Sigmoid colon (tissue), 4 donors: ENCODE measurements around the gene CTXN1.

Experiments
- POLR2A ChIP-seq, 2 donors: fragments of 450-650 bp; IDR thresholded peaks; one replicate each; pipeline ENCODE4 v1.6.1; 2016; ENCODE audit warnings: antibody characterized with exemption in 2 of 2, mild to moderate bottlenecking in 2 of 2, moderate library complexity in 2 of 2
- POLR2AphosphoS5 ChIP-seq, 4 donors: sonication (generic); formaldehyde crosslinking; IDR thresholded peaks; one replicate each; pipeline ENCODE4 v1.6.1; 2017; ENCODE audit warnings: antibody characterized with exemption in 4 of 4
- TF ChIP-seq, protein P1 (sequence below), 4 experiments: fragments of 450-650 bp in 3 of 4; fragments of 200-600 bp in 1 of 4; IDR thresholded peaks; one replicate each; pipeline ENCODE4 v1.5.1; 2016 to 2019; ENCODE audit warnings: antibody characterized with exemption in 4 of 4, mild to moderate bottlenecking in 3 of 4, moderate library complexity in 2 of 4

DNA sequence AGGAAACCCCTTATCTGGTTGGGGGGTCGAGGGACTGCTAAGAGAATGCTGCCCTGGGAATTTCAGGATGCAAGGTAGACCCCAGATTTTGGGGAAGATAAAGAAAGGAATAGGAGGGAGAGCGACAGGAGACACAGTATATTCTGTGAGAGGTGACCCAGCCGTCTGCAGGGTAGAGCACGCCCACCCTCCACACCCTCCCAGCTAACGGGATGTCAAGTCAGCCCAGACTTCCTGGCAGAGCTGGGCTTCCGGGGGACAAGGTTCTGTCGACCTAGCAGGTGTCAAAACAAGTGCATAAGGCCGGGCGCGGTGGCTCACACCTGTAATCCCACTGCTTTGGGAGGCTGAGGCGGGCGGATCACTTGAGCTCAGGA, 51.0 kb downstream of the CTXN1 start:
- TF ChIP-seq, protein P1, sequence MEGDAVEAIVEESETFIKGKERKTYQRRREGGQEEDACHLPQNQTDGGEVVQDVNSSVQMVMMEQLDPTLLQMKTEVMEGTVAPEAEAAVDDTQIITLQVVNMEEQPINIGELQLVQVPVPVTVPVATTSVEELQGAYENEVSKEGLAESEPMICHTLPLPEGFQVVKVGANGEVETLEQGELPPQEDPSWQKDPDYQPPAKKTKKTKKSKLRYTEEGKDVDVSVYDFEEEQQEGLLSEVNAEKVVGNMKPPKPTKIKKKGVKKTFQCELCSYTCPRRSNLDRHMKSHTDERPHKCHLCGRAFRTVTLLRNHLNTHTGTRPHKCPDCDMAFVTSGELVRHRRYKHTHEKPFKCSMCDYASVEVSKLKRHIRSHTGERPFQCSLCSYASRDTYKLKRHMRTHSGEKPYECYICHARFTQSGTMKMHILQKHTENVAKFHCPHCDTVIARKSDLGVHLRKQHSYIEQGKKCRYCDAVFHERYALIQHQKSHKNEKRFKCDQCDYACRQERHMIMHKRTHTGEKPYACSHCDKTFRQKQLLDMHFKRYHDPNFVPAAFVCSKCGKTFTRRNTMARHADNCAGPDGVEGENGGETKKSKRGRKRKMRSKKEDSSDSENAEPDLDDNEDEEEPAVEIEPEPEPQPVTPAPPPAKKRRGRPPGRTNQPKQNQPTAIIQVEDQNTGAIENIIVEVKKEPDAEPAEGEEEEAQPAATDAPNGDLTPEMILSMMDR (IDR thresholded peaks at IDR 0.05): no peak
- TF ChIP-seq POLR2A (IDR thresholded peaks at IDR 0.05) (no peak), POLR2AphosphoS5 (IDR thresholded peaks at IDR 0.05) (no peak)
